ENCODE results near the gene ZNF285.
A peak's percentile ranks its signal among the peaks of the same experiment; 100 is the strongest.
"Not testable (repeated sequence)": the region's sequence is repeated elsewhere in the genome, so short reads cannot be mapped to it uniquely, and the experiment has no call there.

Gene ZNF285

DNA sequence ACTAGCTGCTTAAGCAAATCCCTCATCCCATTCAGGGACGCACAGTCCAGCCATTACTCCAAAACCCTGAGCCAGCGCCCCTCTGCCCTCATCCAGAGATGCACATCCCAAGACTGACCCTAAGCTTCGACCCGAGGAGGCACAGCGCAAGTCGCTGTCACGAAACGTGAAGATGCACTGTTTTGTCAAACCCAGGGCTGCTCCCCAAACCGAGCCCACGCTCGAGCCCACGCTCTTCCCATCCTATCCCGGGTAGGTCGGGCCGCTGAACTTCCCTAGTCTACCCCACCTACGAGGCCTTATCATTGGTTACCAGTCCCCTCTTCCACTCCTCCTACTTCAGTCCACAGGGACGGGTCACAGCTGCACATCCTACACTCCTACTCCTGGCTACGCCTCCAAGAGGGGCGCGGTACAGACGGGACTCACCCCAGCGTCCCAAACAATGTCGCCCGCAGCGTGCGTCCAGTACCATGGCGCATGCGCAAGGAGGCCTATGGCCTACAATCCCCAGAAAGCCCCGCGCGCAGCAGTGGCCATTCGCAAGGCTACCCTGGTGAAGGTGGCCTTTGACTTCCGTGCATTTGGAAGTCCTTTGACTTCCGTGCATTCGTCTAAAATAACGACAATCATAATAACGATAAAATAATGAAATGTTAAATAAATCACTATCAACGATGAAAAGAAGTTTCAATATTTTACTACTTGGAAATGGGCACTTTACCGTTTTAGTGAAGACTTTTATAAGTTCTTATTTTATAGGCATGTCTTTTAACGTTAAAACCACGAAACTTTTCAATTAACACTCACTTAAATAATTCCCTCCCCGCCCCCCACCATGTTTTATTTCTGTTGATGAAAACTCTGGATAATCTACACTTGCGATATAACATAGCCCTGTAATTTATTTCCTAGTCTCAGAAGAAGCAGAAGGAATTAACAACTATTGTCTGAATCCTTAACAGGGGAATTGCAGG, at the start of gene ZNF285:
Gene ZNF285 (minus strand): TSS at position 470 of the 977 bp plus-strand sequence. CDS start 4,395 bp downstream, outside the sequence.
- peak; percentile 98 for DNase-seq (ENCODE audit: low spot score)

DNA sequence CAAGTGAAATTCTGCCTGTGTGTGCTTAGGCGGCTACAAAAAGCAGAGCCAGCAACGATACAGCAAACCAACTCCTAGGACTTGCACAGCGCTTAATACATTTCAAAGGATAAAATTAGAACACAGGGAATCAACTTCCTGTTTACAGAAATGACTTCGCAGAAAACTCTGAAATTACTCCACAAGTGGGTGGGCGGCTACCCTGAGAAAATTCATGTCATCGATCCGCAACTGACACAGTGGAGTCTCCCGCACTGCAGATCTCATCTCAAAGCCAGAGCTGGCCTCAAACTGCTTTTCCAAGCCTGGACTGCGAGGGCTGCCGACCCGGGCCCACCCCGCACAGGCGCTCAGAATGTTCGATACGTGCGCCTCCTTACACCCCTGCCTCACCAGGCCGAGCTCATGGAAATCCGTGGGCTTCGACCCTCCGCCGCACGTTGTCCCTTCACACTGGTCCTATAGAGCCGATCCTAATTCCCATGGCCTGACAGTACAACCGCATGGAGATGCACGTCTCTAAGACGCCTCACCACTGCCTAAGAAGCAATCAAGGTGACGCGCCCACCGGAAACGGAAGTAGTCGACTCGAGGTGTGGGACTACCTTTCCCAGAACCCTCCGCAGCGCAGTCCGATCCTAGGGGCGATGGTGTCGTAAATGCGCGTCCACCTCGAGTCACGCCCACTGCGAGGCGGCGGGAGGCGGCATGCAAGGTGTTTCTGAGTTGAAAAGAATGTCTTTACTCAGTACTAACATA, 46.7 kb upstream of the ZNF285 start, which contains the start of gene ZNF229:
Gene ZNF229 (minus strand): TSS at position 557 of the 759 bp plus-strand sequence. CDS start 5,625 bp downstream, outside the sequence.
- DNase-seq (ENCODE audit: low spot score): peak; percentile 94

DNA sequence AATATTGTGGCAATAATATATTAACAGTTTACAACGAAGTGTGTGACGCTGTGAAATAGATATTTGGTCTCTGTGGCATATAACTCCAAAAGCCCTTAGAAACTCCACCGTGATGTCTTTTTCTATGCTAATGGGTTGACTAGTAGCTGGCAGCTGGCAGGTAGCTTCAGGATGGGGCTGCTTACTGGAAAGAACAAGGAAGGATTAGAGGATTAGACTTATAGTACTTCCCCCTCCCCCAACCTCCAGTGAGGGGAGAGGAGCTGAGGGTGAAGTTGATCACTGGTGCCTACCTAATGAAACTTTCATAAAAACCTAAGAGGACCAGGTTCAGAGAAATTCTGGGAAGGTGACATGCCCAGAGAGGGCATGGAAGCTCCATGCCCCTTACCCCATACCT, 37.0 kb upstream of the ZNF285 start:
- DNase-seq (ENCODE audit: low spot score): no peak

DNA sequence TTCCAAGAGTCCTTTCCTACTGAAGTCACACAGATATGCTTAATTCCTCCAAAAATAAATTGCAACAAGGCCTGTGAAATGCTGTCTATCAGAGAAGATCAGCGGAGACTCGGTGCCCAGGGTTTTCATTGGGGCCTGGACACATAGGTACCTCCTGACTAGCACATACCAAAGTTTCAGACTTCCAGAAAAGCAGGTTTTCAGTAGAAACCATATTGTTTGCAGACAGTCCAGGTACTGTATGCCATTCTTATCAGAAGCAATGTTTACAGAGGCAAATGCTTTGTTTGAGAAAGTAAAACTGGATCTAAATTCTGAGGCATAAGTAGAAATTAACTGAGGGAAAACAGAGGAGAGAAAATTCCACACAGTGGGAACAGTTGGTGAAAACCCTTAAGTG, 34.0 kb upstream of the ZNF285 start:
- no peak for DNase-seq (ENCODE audit: low spot score)

DNA sequence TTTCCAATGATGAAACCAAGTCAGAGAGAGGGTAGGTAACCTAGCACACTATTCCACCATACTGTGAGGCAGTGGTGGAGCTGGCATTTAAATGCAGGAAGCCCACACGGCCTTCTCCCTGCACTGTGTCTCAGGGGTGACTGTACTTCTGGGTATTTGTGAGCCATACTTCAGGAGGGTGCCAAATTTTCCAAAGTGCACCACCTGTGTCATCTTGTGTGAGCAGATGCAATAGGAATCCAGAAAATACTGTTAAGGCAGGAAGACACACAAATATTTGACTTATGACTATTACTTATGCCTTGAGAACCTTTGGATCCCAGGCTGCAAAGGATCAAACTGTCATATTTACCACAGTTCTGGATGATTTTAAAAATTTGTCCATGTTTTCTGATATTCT, 29.5 kb upstream of the ZNF285 start:
- DNase-seq (ENCODE audit: low spot score): no peak

DNA sequence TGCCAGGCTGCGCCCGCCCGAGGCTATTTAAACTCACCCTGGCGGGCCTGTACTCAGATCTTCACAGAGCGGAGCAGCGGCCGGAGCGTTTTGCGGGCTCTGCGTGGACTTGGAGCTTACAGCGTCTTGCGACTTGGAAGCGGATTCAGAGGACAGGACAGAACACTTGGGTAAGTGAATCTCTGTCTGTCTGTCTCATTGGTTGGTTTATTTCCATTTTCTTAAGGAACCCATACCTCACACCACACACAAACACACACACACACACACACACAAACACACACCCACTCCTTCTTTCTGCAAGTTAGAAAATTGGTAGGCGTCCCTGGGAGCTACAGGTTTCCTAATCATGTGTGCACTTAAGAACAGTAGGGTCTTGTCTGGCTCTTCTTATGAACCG, 14.1 kb upstream of the ZNF285 start:
- not testable (repeated sequence) for DNase-seq (ENCODE audit: low spot score)

DNA sequence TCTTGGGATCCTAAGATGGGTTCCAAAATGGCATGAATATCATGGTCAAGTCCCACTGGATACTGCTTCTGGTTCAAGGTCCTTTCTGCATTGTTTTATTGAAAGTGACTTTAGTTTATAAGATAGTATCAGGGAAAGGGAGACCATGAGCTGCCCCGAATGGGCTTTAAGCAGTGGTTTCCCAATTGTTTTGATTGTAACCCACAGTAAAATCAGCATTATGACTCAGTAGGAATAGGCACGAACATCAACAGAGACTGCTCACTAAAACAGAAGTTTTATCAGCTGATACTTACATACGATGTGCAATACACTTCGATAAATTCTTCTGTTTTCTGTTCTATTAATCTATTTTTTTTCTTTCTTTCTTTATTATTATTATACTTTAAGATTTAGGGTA, 12.1 kb downstream of the ZNF285 start:
- DNase-seq (ENCODE audit: low spot score): not testable (repeated sequence)

DNA sequence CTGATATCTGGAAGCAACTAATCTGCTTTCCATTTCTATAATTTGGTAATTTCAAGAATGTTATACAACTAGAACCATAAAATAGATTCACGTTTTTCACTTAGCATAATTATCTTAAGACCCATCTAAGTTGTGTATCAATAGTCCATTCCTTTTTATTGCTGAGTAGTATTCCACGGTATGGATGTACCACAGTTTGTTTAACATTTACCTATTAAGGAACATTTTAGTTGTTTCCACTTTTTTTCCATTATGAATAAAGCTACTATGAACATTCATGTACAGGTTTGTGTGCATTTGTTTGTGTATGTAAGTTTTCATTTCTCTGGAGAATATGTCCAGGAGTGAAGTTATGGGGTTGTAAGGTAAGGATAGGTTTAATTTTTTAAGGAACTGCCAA, 26.6 kb downstream of the ZNF285 start:
- DNase-seq (ENCODE audit: low spot score): no peak

DNA sequence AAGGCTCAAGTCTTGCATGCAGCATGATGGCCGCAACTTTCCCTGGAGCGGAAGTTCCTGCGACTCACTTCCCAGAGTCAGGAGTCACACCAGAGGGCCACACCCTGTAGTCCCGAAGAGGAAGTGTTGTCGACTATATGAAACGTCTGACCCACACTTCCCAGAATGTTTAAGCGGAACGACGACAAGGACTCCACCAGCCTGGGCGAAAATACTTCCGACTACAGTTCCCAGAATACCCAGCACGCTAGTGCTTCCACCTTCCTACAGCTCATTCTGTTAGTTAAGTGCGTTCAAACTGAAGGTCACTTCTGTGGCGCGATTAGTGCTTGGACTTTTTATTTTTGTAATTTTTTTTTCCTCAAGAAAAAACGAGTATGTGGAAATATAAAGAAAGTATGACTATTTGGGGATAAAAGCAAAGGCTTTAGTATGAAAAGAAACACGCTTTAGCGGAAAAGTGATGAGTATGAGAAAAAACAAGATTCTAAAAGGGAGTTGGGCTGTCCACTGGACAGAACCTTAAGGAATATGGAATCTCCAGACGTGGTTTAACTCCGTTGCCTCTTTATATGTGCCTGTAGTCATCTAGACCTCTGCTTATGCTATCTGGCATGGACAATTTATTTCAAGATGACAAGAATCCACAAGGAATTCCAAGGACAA, 29.5 kb downstream of the ZNF285 start:
- no peak for DNase-seq (ENCODE audit: low spot score)

DNA sequence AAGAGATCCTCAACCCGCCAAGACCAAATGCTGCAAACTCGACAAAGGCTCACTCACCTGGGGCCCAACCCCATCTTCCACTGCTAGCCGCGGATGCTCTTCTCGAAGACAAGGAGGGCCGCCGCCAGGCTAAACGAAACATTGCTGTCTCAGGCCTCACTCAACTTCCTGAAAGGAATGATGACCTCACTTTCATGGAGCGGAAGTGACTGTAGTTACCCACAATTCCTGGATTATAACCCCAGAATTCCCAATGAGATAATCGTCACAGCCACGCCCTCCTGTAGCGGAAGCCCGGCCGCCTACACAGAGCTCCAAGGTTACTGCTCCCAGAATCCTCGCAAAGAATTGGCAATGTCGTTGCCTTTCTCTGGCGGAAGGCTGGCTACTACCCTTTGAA, 34.4 kb downstream of the ZNF285 start:
- no peak for DNase-seq (ENCODE audit: low spot score)

DNA sequence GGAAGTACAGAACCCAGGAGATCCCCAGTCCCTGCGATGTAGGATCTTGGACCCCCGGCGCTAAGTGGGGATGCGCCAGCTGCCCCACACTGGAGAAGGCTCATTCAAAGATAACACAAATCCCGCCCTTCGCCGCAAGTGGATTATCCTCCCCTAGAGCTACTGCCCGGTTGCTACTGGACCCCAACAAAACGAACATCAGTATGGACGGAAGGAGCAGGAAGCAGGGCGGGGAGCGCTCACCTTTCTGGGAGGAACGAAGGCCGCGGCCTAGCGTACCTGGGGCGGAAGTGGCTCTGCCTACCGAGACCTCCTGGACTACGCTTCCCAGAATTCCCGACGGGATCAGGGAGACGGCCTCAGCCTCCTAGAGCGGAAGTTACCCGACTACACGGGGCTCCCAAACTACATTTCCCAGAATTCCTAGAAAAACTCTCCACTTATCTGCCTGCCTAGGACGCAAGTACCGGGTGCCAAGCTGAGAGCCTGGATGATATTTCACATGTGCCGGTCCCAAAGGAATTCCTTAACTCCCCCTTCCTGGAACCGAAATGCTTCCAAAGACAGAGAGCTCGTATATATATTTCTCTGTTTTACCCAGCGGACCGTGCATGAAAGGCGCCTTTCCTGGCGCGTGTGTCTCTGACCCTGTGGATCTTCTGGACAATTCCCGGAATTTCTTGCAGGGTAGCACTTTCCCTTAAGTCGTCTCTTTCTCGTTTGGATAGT, 44.9 kb downstream of the ZNF285 start, which contains the start of gene ZNF112:
Gene ZNF112 (minus strand): TSS at position 298 of the 729 bp plus-strand sequence. CDS start 16,141 bp downstream, outside the sequence.
- peak; percentile 75 for DNase-seq (ENCODE audit: low spot score)

DNA sequence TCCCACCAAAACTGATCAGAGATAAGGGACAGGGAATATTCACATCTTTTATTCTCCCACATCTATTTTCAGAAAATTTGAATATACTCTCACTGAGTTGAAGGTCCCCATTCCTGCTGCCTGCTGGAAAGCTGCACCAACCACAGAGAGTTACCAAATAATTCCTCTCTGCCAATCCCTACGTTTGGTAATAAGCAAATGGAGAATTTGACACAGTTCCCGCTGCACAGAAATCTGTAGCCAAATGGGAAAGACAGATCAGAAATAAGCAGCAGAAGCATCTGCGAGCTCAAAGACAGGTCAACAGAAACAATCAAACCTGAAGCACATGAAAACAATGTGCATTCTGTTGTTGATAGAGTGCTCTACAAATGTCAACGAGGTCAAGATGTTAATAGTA, 54.9 kb downstream of the ZNF285 start:
- DNase-seq (ENCODE audit: low spot score): no peak

DNA sequence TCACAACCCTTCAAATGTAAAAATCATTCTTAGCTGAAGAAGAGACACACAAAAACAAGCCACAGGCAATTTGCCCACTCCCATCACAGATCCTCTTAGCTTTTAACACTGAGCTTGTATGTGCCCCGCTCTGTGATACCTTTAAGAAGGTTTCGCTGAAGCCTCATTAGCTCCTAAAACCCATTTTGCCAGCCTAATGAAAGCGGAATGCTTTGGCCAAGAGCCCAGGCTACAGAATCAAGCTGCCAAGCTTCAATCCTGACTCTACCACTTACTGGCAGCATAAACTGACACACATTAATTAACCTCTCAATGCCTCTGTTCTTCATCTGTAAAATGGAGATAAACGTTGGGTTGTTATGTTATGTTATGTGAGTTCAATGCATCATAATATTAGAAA, 55.4 kb downstream of the ZNF285 start:
- no peak for DNase-seq (ENCODE audit: low spot score)

DNA sequence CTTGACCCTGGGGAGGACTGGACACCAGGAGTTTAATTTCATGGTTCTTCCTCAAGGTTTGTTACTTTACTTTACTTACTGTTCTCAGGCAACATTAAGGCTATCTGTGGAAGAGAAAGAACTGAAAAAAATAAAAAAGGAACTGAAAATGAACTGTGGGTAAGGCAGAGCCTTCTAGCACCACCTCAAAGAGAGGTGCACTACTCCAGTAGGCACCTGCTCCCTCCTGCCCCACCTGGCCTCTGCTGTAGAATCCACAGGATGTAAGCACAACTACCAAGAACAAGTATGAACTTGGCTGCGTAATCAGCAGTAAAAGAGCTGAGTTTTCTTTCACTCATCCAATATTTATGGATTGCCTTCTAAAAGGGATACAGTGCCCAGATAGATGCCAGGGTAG, 57.2 kb downstream of the ZNF285 start:
- no peak for DNase-seq (ENCODE audit: low spot score)

DNA sequence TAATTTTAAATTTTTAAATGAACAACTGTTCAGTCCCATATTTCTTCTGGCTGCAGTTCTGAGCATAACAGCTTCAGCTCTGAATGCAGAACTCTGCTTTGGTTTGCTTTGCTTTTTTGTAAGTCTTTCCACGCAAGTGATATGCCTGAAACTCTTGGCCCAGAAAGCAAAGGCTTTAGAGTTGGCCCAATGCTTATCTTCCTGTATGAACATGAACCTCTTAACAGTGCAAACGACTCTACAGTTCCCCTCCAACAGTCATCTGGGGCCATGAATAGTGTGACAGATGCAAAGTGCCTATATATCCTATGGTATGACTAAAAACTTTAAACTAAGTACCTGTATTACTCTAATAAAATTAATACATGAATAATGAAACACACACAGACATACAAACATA, 59.6 kb downstream of the ZNF285 start:
- DNase-seq (ENCODE audit: low spot score): no peak

DNA sequence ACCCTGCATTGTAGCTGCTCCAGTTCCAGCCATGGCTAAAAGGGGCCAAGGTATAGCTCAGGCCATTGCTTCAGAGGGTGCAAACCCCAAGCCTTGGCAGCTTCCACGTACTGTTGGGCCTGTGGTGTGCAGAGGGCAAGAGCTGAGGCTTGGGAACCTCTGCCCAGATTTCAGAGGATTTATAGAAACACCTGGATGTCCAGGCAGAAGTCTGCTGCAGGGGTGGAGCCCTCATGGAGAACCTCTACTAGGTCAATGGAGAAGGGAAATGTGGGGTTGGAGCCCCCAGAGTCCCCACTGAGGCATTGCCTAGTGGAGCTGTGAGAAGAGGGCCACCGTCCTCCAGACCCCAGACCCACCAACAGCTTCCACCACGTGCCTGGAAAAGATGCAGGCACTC, 66.8 kb downstream of the ZNF285 start:
- not testable (repeated sequence) for DNase-seq (ENCODE audit: low spot score)

Data from GM03348 (cell line).